T-helper 1 cell treated with Interleukin-12 subunit alpha and Interleukin-12 subunit beta and Interleukin-4 antibody, amounts not matched to agents 30 μg/mL and 1 μg/mL, for 36 hours (primary cell): Measurements from ENCODE around the gene MYO7A.

Experiments
- H3K27ac Mint-ChIP-seq: one replicate; pipeline ENCODE4 v1.8.0; 2021; ENCODE audit warnings: mild to moderate bottlenecking, mixed read lengths
- H3K27me3 Mint-ChIP-seq: one replicate; pipeline ENCODE4 v1.8.0; 2021; ENCODE audit warnings: low read depth, mixed read lengths
- H3K36me3 Mint-ChIP-seq: one replicate; pipeline ENCODE4 v1.8.0; 2021; ENCODE audit warnings: low read depth, mixed read lengths
- H3K4me1 Mint-ChIP-seq: one replicate; pipeline ENCODE4 v1.8.0; 2021; ENCODE audit warnings: low read depth, mixed read lengths
- H3K4me3 Mint-ChIP-seq: one replicate; pipeline ENCODE4 v1.8.0; 2021; ENCODE audit warnings: mild to moderate bottlenecking, moderate library complexity, mixed read lengths
- H3K9me3 Mint-ChIP-seq: one replicate; pipeline ENCODE4 v1.8.0; 2021; ENCODE audit warnings: mixed read lengths

MYO7A gene

GRCh38 chr11:77201370-77201769, 73.3 kb downstream of the MYO7A start:
- H3K4me1 Mint-ChIP-seq = no peaks in the 10 kb centered on the region
- no peaks in the 10 kb centered on the region for H3K9me3 Mint-ChIP-seq
- no peak overlapping the region for H3K4me3 Mint-ChIP-seq
- H3K27ac Mint-ChIP-seq = no peak overlapping the region
- no peaks in the 10 kb centered on the region for H3K27me3 Mint-ChIP-seq
- no peaks in the 10 kb centered on the region for H3K36me3 Mint-ChIP-seq

- Mint-ChIP-seq H3K4me1 (no peaks in the 10 kb centered on the region), H3K4me3 (no peak overlapping the region), H3K27me3 (no peaks in the 10 kb centered on the region), H3K27ac (no peak overlapping the region), H3K36me3 (no peaks in the 10 kb centered on the region), H3K9me3 (no peaks in the 10 kb centered on the region)
Measured at GRCh38 chr11:77201991-77202841, 74.2 kb downstream of the MYO7A start.

DNA sequence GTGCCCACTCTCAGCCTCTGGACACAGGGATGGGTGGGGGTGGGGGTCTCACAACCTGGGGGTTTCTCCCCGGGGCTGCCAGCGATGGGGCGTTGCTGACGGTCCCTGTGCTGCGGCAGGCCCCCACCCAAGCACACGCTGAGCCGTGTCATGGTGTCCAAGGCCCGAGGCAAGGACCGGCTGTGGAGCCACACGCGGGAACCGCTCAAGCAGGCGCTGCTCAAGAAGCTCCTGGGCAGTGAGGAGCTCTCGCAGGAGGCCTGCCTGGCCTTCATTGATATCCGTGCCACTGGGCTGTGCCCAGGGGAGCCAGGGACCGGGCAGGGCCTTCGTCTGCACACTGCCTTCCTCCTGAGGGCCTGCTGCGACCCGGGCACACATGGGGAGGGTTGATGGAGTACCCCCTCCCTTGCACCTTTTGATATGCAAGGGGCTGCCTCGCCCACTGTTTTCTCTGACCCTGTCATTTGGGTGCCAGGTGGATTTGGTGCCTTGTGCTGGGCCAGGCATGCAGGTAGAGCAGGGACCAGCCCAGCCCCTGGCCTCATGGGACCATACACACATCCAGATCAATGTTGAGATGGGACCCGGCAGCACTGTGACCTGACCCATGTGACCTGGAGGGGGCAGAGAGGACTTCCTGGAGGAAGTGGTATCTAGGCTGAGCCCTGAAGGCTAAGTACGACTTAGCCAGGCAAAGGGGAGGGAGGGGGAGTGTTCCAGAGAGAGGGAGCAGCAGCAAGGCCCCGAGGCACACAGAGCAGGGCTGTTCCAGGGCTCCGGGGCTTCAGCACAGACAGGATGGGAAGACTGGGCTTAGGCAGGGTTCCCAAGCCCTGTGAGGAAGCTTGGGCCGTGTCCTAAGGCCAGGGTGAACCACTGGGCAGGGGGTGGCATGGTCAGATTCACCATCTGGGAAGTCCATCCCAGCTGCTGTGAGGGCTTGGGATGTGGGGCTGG, 75.2 kb downstream of the MYO7A start:
- no peak overlapping the region for H3K27ac Mint-ChIP-seq
- H3K27me3 Mint-ChIP-seq = no peaks in the 10 kb centered on the region
- H3K4me1 Mint-ChIP-seq = no peaks in the 10 kb centered on the region
- H3K4me3 Mint-ChIP-seq = no peak overlapping the region
- H3K9me3 Mint-ChIP-seq = no peaks in the 10 kb centered on the region
- H3K36me3 Mint-ChIP-seq = no peaks in the 10 kb centered on the region

GRCh38 chr11:77203901-77204753, 76.1 kb downstream of the MYO7A start:
- no peak overlapping the region for H3K4me3 Mint-ChIP-seq

DNA sequence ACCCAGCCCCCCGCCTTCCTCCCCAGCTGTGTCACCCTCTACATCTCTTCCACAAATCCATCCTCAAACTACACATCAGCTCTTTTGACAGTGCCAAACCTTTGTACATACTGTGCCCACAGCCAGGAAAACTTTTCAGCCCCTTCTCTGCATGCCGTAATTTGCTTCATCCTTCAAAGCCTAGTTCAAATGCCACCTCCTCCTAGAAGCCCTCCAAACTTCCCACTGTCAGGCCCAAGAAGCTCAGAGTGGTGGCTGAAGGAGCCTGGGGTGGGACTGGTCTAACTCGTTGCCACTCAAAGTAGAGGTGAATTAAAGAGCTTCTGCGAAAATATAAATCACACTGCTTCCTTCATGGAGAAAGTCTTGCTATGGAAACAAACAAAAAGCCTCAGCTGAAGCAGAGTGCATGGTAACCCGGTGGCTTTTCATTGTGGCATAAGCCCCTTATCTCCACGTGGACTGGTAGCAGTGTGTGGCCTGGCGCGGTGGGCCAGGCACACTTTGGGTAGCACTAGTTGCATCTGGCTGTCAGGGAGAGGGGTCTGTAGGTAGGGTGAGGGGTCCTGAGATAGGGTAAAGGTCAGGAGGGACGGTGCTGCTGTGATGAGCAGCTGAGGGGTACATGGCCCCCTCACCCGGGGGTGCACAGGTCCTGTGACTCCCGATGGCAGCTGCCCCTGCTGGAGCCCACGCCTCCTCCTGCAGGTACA, 76.9 kb downstream of the MYO7A start:
- no peak overlapping the region for H3K4me3 Mint-ChIP-seq
- no peak overlapping the region for H3K27ac Mint-ChIP-seq
- H3K4me1 Mint-ChIP-seq = no peaks in the 10 kb centered on the region
- no peaks in the 10 kb centered on the region for H3K9me3 Mint-ChIP-seq
- H3K36me3 Mint-ChIP-seq = no peaks in the 10 kb centered on the region
- H3K27me3 Mint-ChIP-seq = no peaks in the 10 kb centered on the region

More at GRCh38 chr11:77203901-77204753, 76.1 kb downstream of the MYO7A start:
- H3K27ac Mint-ChIP-seq = no peak overlapping the region
- H3K9me3 Mint-ChIP-seq = no peaks in the 10 kb centered on the region
- no peaks in the 10 kb centered on the region for H3K4me1 Mint-ChIP-seq
- H3K36me3 Mint-ChIP-seq = no peaks in the 10 kb centered on the region
- H3K27me3 Mint-ChIP-seq = no peaks in the 10 kb centered on the region

DNA sequence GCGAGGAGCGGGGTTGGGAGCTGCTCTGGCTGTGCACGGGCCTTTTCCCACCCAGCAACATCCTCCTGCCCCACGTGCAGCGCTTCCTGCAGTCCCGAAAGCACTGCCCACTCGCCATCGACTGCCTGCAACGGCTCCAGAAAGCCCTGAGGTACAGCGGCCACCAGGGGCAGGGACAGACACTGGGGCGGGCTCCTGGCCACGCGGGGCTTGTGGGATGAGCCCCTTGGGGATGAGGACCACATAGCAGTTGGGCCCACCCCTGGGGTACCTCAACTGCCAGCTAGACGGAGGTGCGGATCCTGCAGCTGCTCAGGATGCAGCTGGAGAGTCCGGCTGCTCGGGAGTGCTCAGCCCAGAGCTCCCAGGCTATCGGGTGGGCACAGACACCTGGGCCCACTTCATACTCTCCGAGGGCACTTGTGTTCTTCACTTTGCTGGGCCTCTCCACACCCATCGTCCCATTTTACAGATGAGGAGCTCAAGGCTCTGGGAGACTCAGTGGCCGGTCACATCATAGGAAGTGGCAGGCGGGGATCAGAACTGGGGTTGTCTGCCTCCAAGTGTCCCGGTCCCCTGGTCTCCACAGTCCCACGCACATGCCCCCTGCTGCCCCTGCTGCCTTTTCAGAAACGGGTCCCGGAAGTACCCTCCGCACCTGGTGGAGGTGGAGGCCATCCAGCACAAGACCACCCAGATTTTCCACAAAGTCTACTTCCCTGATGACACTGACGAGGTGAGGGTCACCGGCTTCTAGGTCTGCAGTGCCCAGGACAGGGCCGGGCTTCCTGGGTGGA, 77.6 kb downstream of the MYO7A start:
- Mint-ChIP-seq H3K9me3 (no peaks in the 10 kb centered on the region), H3K4me1 (no peaks in the 10 kb centered on the region), H3K27me3 (no peaks in the 10 kb centered on the region), H3K27ac (no peak overlapping the region), H3K36me3 (no peaks in the 10 kb centered on the region), H3K4me3 (no peak overlapping the region)

DNA sequence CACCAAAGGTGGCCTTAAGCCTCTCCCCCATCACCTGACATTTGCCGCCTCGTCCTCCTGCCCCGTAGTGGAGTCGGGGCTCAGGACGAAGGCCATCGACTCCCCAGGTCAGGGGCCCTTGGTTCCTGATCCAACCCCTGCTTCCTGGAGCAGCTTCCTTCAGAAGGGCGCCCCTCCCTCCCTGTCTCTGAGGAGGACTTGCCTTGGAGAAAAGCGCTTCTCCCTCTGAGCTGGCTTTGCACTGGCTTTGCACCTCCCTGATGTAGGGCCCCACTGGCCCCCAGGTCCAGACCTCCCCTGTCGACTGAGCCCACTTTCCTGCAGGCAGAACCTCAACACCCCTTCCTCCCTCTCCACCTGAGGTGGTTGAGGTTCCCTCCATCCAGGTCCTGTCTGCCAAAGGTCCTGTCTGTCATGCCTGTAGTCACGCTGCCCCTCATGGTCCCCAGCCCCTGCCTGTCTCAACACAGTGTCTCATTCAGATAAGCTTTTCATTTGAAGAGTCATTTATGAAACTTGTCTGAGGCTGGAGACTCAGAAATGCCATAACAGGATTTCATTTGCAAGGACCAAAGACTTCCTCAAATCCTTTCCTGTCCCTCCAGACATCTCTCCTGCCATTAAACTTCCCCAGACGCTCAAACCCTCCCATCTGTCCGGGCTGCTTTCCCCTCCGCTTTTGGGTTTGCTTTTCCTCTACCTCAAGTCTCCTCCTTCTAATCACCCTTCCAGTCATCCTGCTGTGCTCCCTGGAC, 78.4 kb downstream of the MYO7A start:
- Mint-ChIP-seq H3K4me3 (no peak overlapping the region), H3K27me3 (no peaks in the 10 kb centered on the region), H3K9me3 (no peaks in the 10 kb centered on the region), H3K27ac (no peak overlapping the region), H3K36me3 (no peaks in the 10 kb centered on the region), H3K4me1 (no peaks in the 10 kb centered on the region)

- no peak overlapping the region for H3K4me3 Mint-ChIP-seq
- H3K9me3 Mint-ChIP-seq = no peaks in the 10 kb centered on the region
- H3K36me3 Mint-ChIP-seq = no peaks in the 10 kb centered on the region
- no peak overlapping the region for H3K27ac Mint-ChIP-seq
- H3K4me1 Mint-ChIP-seq = no peaks in the 10 kb centered on the region
- no peaks in the 10 kb centered on the region for H3K27me3 Mint-ChIP-seq
Measured at GRCh38 chr11:77207019-77207485, 79.0 kb downstream of the MYO7A start.

- Mint-ChIP-seq H3K27ac (no peak overlapping the region), H3K4me3 (no peak overlapping the region), H3K9me3 (no peaks in the 10 kb centered on the region), H3K4me1 (no peaks in the 10 kb centered on the region), H3K36me3 (no peaks in the 10 kb centered on the region), H3K27me3 (no peaks in the 10 kb centered on the region)
Measured at GRCh38 chr11:77207618-77208313, 79.7 kb downstream of the MYO7A start.

DNA sequence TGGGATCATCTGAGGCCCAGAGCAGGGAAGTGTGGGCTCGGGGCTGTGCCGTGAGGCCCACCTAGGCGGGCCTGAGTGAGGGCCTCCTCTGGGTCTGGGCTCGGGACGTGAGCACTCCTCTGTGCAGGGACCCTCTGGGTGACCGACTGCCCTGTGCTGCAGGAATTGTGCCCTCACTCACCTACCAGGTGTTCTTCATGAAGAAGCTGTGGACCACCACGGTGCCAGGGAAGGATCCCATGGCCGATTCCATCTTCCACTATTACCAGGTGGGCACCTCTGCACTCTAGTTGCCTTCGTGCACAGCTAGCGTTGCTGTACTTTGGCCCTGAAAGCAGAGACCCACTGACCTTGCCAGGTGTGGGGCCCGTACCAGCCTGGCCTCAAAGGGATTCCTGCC, 80.5 kb downstream of the MYO7A start:
- Mint-ChIP-seq H3K27ac (no peak overlapping the region), H3K36me3 (no peaks in the 10 kb centered on the region), H3K4me3 (no peak overlapping the region), H3K4me1 (no peaks in the 10 kb centered on the region), H3K27me3 (no peaks in the 10 kb centered on the region), H3K9me3 (no peaks in the 10 kb centered on the region)

DNA sequence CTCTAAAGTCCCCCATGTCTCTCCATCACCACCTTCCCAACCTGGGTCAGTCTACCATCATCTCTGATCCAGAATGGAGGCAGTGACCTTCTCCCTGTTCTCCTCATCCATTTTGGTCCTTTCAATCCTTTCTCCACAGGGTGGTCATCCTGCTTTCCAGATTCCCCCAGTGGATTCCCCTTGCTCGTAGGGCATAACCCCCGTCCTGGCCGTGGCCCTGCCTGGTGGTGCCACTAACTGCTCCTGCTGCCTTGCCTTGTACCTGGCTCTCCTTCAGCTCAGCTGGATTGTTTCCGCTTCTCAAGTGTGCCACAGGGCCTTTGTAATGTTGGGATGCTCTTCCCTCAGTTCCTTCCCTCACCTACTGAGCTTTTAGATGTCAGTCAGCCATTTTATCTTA, 81.6 kb downstream of the MYO7A start:
- Mint-ChIP-seq H3K9me3 (no peaks in the 10 kb centered on the region), H3K4me3 (no peak overlapping the region), H3K27ac (no peak overlapping the region), H3K4me1 (no peaks in the 10 kb centered on the region), H3K27me3 (no peaks in the 10 kb centered on the region), H3K36me3 (no peaks in the 10 kb centered on the region)

DNA sequence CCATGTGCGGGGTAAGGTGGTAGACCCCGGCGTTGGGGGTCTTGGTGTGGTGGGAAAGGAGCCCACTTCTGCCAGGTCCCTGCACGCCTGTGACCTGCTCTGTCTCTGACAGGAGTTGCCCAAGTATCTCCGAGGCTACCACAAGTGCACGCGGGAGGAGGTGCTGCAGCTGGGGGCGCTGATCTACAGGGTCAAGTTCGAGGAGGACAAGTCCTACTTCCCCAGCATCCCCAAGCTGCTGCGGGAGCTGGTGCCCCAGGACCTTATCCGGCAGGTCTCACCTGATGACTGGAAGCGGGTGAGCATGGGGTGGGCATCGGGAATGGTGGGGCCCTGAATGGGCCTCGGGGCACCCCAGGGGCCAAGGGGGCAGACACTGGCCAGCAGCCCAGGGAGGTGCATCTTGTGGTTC, 83.0 kb downstream of the MYO7A start:
- H3K4me3 Mint-ChIP-seq = no peak overlapping the region
- H3K4me1 Mint-ChIP-seq = no peaks in the 10 kb centered on the region
- no peaks in the 10 kb centered on the region for H3K27me3 Mint-ChIP-seq
- no peak overlapping the region for H3K27ac Mint-ChIP-seq
- no peaks in the 10 kb centered on the region for H3K36me3 Mint-ChIP-seq
- H3K9me3 Mint-ChIP-seq = no peaks in the 10 kb centered on the region
